ENCODE results near the gene DYNC2I2. TPM values are rescaled to one million over a fixed set of nuclear protein-coding genes. Genes with fewer than 3 reads are reported as not detected.

The DYNC2I2 gene
- total and polyA plus RNA-seq, 2 experiments from 2014 or later: 77.2 to 119 TPM

GRCh38 chr9:128688501-128689292 is 32.0 kb upstream of the DYNC2I2 start, which contains the start of gene SET:
Gene SET, plus strand, starts transcription at chr9:128689222. Its CDS starts 361 bp downstream, at chr9:128689583.
- Histone ChIP-seq H3K27me3 (no peaks in the 10 kb centered on the region), H3K27ac (peak within 1 kb of the TSS; percentile 99), H3K4me3 (peak within 1 kb of the TSS; percentile 91), H3K36me3 (peaks cover 21% of the 10 kb centered on the region), H3K9me3 (ENCODE audit: low read depth) (no peaks in the 10 kb centered on the region), H3K4me1 (ENCODE audit: low read depth) (peaks cover 21% of the 10 kb centered on the region)
- TF ChIP-seq CTCF (IDR thresholded peaks at IDR 0.05; ENCODE audit: low read depth, low read length): no peak
- DNase-seq (ENCODE audit: low read depth in 1 of 2, low spot score in 1 of 2): peak; percentile 97 to 98

- Histone ChIP-seq H3K9me3 (ENCODE audit: low read depth) (no peaks in the 10 kb centered on the region), H3K27me3 (no peaks in the 10 kb centered on the region), H3K4me3 (no peak overlapping the region), H3K4me1 (ENCODE audit: low read depth) (peaks cover 25% of the 10 kb centered on the region), H3K36me3 (peaks cover 9% of the 10 kb centered on the region), H3K27ac (no peak overlapping the region)
- DNase-seq (ENCODE audit: low read depth in 1 of 2, low spot score in 1 of 2): no peak
- no peak for TF ChIP-seq CTCF (IDR thresholded peaks at IDR 0.05; ENCODE audit: low read depth, low read length)
These were observed 30.8 kb upstream of the DYNC2I2 start for GRCh38 chr9:128687453-128687852.

GRCh38 chr9:128685636-128686489 is 29.2 kb upstream of the DYNC2I2 start:
- no peak overlapping the region for H3K4me3 ChIP-seq
- no peak for DNase-seq (ENCODE audit: low read depth in 1 of 2, low spot score in 1 of 2)

GRCh38 chr9:128684325-128685199 is 27.9 kb upstream of the DYNC2I2 start:
- Histone ChIP-seq H3K27ac (peak overlapping the region; percentile 79), H3K4me3 (peak overlapping the region; percentile 41), H3K9me3 (ENCODE audit: low read depth) (no peaks in the 10 kb centered on the region), H3K36me3 (no peaks in the 10 kb centered on the region), H3K27me3 (no peaks in the 10 kb centered on the region), H3K4me1 (ENCODE audit: low read depth) (peaks cover 19% of the 10 kb centered on the region)
- TF ChIP-seq CTCF (IDR thresholded peaks at IDR 0.05; ENCODE audit: low read depth, low read length): no peak
- DNase-seq (ENCODE audit: low read depth in 1 of 2, low spot score in 1 of 2): peak; percentile 80 to 83

More at GRCh38 chr9:128685636-128686489, 29.2 kb upstream of the DYNC2I2 start:
- H3K4me1 ChIP-seq (ENCODE audit: low read depth): peaks cover 21% of the 10 kb centered on the region
- H3K36me3 ChIP-seq: no peaks in the 10 kb centered on the region
- H3K27me3 ChIP-seq: no peaks in the 10 kb centered on the region
- TF ChIP-seq CTCF (IDR thresholded peaks at IDR 0.05; ENCODE audit: low read depth, low read length): no peak
- H3K9me3 ChIP-seq (ENCODE audit: low read depth): no peaks in the 10 kb centered on the region
- peak overlapping the region; percentile 10 for H3K27ac ChIP-seq

GRCh38 chr9:128684065-128684324 is 27.3 kb upstream of the DYNC2I2 start:
- no peak for TF ChIP-seq CTCF (IDR thresholded peaks at IDR 0.05; ENCODE audit: low read depth, low read length)

More at GRCh38 chr9:128684065-128684324, 27.3 kb upstream of the DYNC2I2 start:
- H3K9me3 ChIP-seq (ENCODE audit: low read depth): no peaks in the 10 kb centered on the region
- H3K4me3 ChIP-seq: peak overlapping the region; percentile 41
- peaks cover 19% of the 10 kb centered on the region for H3K4me1 ChIP-seq (ENCODE audit: low read depth)
- no peaks in the 10 kb centered on the region for H3K27me3 ChIP-seq
- DNase-seq (ENCODE audit: low read depth in 1 of 2, low spot score in 1 of 2): no peak
- H3K27ac ChIP-seq: peak overlapping the region; percentile 79
- H3K36me3 ChIP-seq: no peaks in the 10 kb centered on the region
